T-helper 1 cell treated with Interleukin-12 subunit alpha and Interleukin-12 subunit beta and Interleukin-4 antibody, amounts not matched to agents 30 ng/mL and 1 ng/mL, for 36 hours (primary cell): ENCODE results near the gene ONECUT3. TPM values are rescaled to one million over a fixed set of nuclear protein-coding genes. Genes with fewer than 3 reads are reported as not detected.

Experiments
- intact Hi-C: fragments of 100-400 bp; cut with micrococcal nuclease; formaldehyde crosslinking; loops from one replicate; pipeline ENCODE4 v1.15.1; 2024
- total RNA-seq: library from RNA; stranded (reverse); gene quantifications from 2 replicates; pipeline ENCODE4 v1.2.3, GENCODE V29; 2022

Gene ONECUT3
- total RNA-seq, 1 donor from 2014 or later, result not detected

- intact Hi-C loops, result loop anchor here (2.0 kb wide), 2 partner anchors 25 to 71 kb away; partner anchors contain the start of gene ABHD17A
These were observed 60.2 kb downstream of the ONECUT3 start for GRCh38 chr19:1813192-1814182.

GRCh38 chr19:1814391-1814790 lies 61.1 kb downstream of the ONECUT3 start:
- intact Hi-C loops, result no loop called here

GRCh38 chr19:1814833-1815604 lies 61.7 kb downstream of the ONECUT3 start:
- intact Hi-C loops, result no loop called here

GRCh38 chr19:1815605-1816529 lies 62.6 kb downstream of the ONECUT3 start:
- intact Hi-C loops, result no loop called here

GRCh38 chr19:1816530-1817298 lies 63.4 kb downstream of the ONECUT3 start:
- intact Hi-C loops, result no loop called here

- intact Hi-C loops, result no loop called here
These were observed 64.4 kb downstream of the ONECUT3 start for GRCh38 chr19:1817553-1818179.

- intact Hi-C loops, result no loop called here
These were observed 65.4 kb downstream of the ONECUT3 start for GRCh38 chr19:1818549-1819195.

GRCh38 chr19:1819341-1820255 lies 66.3 kb downstream of the ONECUT3 start:
- intact Hi-C loops, result no loop called here

GRCh38 chr19:1822210-1822609 lies 68.9 kb downstream of the ONECUT3 start:
- intact Hi-C loops, result no loop called here

- intact Hi-C loops, result no loop called here
These were observed 69.7 kb downstream of the ONECUT3 start for GRCh38 chr19:1823020-1823419.

GRCh38 chr19:1823539-1824251 lies 70.4 kb downstream of the ONECUT3 start:
- intact Hi-C loops, result no loop called here

GRCh38 chr19:1824252-1824622 lies 70.9 kb downstream of the ONECUT3 start:
- intact Hi-C loops, result no loop called here

GRCh38 chr19:1825909-1826556 lies 72.7 kb downstream of the ONECUT3 start:
- intact Hi-C loops, result loop anchor here (1.0 to 5.0 kb wide), 2 partner anchors 14 to 39 kb away; partner anchors contain the start of gene ATP8B3

GRCh38 chr19:1826557-1827521 lies 73.5 kb downstream of the ONECUT3 start:
- intact Hi-C loops, result loop anchor here (1.0 to 5.0 kb wide), 2 partner anchors 15 to 40 kb away; partner anchors contain the start of gene ATP8B3

- intact Hi-C loops, result loop anchor here (5.0 kb wide), 1 partner anchor 40 kb away; no protein-coding TSS in a partner anchor
These were observed 74.4 kb downstream of the ONECUT3 start for GRCh38 chr19:1827566-1828278.
